Panc1 (cell line): ENCODE data around the gene TFF1. TPM values are rescaled to one million over a fixed set of nuclear protein-coding genes. Genes with fewer than 3 reads are reported as not detected.

ENCODE experiments used
- ATAC-seq: fragments of 200-7000 bp; cut with Tn5 transposase; 2 replicates; pipeline ENCODE4 v1.9.1; 2020; ENCODE audit warnings: mild to moderate bottlenecking, moderate library complexity
- BruUV-seq: library from RNA; stranded (reverse); fragments of 400-500 nt; replicated peaks from 2 replicates; lab custom pipeline; 2021; lab: Mats Ljungman, UMichigan
- CTCF ChIA-PET: fragments of 300-600 bp; sonication (Branson Sonifier 250); formaldehyde crosslinking; loops from one replicate; lab custom pipeline; 2022; ENCODE audit warnings: antibody characterized with exemption; lab: Charles Lee
- POLR2A ChIA-PET: fragments of 300-600 bp; sonication (Branson Sonifier 250); formaldehyde crosslinking; loops from one replicate; lab custom pipeline; 2022; ENCODE audit warnings: antibody characterized with exemption; lab: Charles Lee
- DNase-seq: peaks from one replicate; pipeline ENCODE4 v3.0.0-alpha.2; 2010; ENCODE audit warnings: low read depth, low spot score
- H3K27ac ChIP-seq: 2 replicates; pipeline ENCODE4 v1.5.1; 2011; ENCODE audit warnings: mild to moderate bottlenecking, low read length, inconsistent platforms
- H3K27me3 ChIP-seq: fragments of 200-500 bp; sonication (Bioruptor generic); 2 replicates; pipeline ENCODE4 v1.6.0; 2014; ENCODE audit warnings: low read length, inconsistent platforms; ENCODE audit not compliant: control insufficient read depth, insufficient read depth
- H3K36me3 ChIP-seq: fragments of 200-500 bp; sonication (Bioruptor generic); 2 replicates; pipeline ENCODE4 v1.5.1; 2014; ENCODE audit warnings: inconsistent platforms, mild to moderate bottlenecking, low read length, moderate library complexity; ENCODE audit not compliant: control insufficient read depth, insufficient read depth
- H3K4me1 ChIP-seq: 2 replicates; pipeline ENCODE4 v1.5.1; 2011; ENCODE audit warnings: inconsistent platforms, mild to moderate bottlenecking, low read length, moderate library complexity; ENCODE audit not compliant: control insufficient read depth, insufficient read depth
- H3K4me3 ChIP-seq, 2 experiments: 2 replicates each; pipeline ENCODE4 v1.5.1; 2011 to 2012; ENCODE audit warnings: low read depth in 2 of 2, low read length in 2 of 2, mild to moderate bottlenecking in 2 of 2, inconsistent platforms in 1 of 2, moderate library complexity in 1 of 2
- H3K9me3 ChIP-seq: fragments of 200-500 bp; sonication (Bioruptor generic); 2 replicates; pipeline ENCODE4 v1.5.1; 2014; ENCODE audit warnings: low read depth, mild to moderate bottlenecking, inconsistent platforms, low read length, moderate library complexity; ENCODE audit not compliant: control insufficient read depth, insufficient read depth
- POLR2AphosphoS5 ChIP-seq: IDR thresholded peaks from 2 replicates; pipeline ENCODE4 v1.6.1; 2012; ENCODE audit warnings: mild to moderate bottlenecking, low read depth, low read length, moderate library complexity
- SIN3A ChIP-seq: IDR thresholded peaks from 2 replicates; pipeline ENCODE4 v1.6.1; 2012; ENCODE audit warnings: low read depth, mild to moderate bottlenecking, low read length, moderate library complexity, borderline replicate concordance; ENCODE audit not compliant: insufficient read depth
- TCF7L2 ChIP-seq: IDR thresholded peaks from 2 replicates; pipeline ENCODE4 v1.6.1; 2011; ENCODE audit warnings: mild to moderate bottlenecking, low read depth, low read length, inconsistent platforms
- in situ Hi-C: cut with HindIII; loops from 2 replicates; pipeline ENCODE4 v1.10.0; 2016; ENCODE audit warnings: low sequenced_read_pairs, low pct_unique_long_range_greater_than_20kb
- intact Hi-C: fragments of 100-400 bp; cut with micrococcal nuclease; formaldehyde crosslinking; loops from one replicate; pipeline ENCODE4 v1.10.0; 2022; ENCODE audit not compliant: unreplicated experiment
- total RNA-seq: library from RNA; stranded (reverse); gene quantifications from one replicate; pipeline ENCODE4 v1.2.1, GENCODE V29; 2021; ENCODE audit not compliant: unreplicated experiment
- TF ChIP-seq, protein P1 (sequence below): fragments of 450-650 bp; IDR thresholded peaks from 2 replicates; pipeline ENCODE4 v1.5.1; 2017; ENCODE audit warnings: mild to moderate bottlenecking
- TF ChIP-seq, protein P2 (sequence below), 2 experiments: IDR thresholded peaks; 2 replicates each; pipeline ENCODE4 v1.6.1; 2011 to 2012; ENCODE audit warnings: low read depth in 2 of 2, control low read depth in 1 of 2, low read length in 1 of 2, mild to moderate bottlenecking in 1 of 2, moderate library complexity in 1 of 2; ENCODE audit not compliant: insufficient read depth in 1 of 2

The TFF1 gene
- total RNA-seq, 1 experiment from 2014 or later: 0.36 TPM

DNA sequence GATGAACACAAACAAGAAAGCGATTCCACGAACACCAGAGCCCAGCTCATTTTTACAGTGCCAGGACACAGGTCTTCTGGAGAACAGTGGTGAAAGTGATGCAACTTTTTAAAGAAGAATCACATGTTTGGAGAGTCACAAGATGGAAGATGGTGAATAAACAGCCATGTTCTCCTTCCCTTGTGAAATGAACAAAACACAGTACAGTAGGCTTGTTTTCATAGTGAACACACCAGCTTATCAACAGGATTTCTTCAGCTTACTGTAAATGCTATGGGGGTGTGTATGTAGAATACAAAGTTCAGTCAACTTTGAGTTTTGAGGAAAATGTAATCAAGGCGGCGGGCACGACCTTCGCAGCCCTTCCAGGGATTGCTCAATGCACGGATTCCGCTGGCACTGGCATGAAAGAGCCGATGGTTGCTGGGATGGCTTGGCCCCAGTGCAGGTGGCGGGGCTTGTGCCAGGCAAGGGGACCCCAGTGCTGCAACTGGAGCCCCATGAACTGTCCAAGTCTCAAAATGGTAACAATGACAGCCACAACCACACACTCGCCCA lies 19.8 kb upstream of the TFF1 start:
- ATAC-seq (no peak), DNase-seq (no peak)
- H3K4me1 ChIP-seq: no peaks in the 10 kb centered on the region
- ChIA-PET CTCF (no interaction called here), POLR2A (no interaction called here)
- no peak overlapping the region for H3K4me3 ChIP-seq
- in situ Hi-C loops: no loop called here
- no peak overlapping the region for H3K27ac ChIP-seq
- BruUV-seq: no TSS peak
- intact Hi-C loops: loop anchor here (10.0 kb wide), 1 partner anchor 241 kb away; no protein-coding TSS in a partner anchor
- no peaks in the 10 kb centered on the region for H3K36me3 ChIP-seq
- no peaks in the 10 kb centered on the region for H3K9me3 ChIP-seq
- H3K27me3 ChIP-seq: no peaks in the 10 kb centered on the region
- no peak for TF ChIP-seq POLR2AphosphoS5
- TF ChIP-seq, protein P1, sequence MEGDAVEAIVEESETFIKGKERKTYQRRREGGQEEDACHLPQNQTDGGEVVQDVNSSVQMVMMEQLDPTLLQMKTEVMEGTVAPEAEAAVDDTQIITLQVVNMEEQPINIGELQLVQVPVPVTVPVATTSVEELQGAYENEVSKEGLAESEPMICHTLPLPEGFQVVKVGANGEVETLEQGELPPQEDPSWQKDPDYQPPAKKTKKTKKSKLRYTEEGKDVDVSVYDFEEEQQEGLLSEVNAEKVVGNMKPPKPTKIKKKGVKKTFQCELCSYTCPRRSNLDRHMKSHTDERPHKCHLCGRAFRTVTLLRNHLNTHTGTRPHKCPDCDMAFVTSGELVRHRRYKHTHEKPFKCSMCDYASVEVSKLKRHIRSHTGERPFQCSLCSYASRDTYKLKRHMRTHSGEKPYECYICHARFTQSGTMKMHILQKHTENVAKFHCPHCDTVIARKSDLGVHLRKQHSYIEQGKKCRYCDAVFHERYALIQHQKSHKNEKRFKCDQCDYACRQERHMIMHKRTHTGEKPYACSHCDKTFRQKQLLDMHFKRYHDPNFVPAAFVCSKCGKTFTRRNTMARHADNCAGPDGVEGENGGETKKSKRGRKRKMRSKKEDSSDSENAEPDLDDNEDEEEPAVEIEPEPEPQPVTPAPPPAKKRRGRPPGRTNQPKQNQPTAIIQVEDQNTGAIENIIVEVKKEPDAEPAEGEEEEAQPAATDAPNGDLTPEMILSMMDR: no peak
- no peak for TF ChIP-seq TCF7L2
- no peak for TF ChIP-seq SIN3A
- TF ChIP-seq, protein P2, sequence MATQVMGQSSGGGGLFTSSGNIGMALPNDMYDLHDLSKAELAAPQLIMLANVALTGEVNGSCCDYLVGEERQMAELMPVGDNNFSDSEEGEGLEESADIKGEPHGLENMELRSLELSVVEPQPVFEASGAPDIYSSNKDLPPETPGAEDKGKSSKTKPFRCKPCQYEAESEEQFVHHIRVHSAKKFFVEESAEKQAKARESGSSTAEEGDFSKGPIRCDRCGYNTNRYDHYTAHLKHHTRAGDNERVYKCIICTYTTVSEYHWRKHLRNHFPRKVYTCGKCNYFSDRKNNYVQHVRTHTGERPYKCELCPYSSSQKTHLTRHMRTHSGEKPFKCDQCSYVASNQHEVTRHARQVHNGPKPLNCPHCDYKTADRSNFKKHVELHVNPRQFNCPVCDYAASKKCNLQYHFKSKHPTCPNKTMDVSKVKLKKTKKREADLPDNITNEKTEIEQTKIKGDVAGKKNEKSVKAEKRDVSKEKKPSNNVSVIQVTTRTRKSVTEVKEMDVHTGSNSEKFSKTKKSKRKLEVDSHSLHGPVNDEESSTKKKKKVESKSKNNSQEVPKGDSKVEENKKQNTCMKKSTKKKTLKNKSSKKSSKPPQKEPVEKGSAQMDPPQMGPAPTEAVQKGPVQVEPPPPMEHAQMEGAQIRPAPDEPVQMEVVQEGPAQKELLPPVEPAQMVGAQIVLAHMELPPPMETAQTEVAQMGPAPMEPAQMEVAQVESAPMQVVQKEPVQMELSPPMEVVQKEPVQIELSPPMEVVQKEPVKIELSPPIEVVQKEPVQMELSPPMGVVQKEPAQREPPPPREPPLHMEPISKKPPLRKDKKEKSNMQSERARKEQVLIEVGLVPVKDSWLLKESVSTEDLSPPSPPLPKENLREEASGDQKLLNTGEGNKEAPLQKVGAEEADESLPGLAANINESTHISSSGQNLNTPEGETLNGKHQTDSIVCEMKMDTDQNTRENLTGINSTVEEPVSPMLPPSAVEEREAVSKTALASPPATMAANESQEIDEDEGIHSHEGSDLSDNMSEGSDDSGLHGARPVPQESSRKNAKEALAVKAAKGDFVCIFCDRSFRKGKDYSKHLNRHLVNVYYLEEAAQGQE (IDR thresholded peaks at IDR 0.05; ENCODE audit: insufficient read depth in 1 of 2, low read depth in 2 of 2, low read length in 1 of 2): no peak

DNA sequence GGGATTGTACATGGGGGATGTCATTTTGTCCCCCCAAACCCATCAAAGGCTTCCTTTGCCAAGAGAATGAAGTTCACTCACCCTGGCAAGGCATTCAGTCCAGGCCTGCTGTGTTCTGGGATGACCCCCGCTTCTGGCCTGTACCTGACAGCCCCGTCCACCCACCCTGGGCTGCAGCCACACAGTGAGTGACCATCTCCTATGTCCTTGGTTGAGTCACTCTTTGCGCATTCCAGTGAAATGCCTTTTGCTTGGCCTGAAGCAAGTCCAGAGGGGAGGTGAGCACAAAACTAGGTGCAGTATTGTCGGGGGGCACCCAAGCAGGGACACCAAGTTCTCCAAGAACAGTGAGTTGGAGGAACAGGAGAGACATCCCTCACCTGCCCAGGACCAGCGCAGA lies 19.3 kb upstream of the TFF1 start:
- ChIA-PET CTCF (no interaction called here), POLR2A (no interaction called here)
- TF ChIP-seq SIN3A (no peak), POLR2AphosphoS5 (no peak), TCF7L2 (no peak)
- TF ChIP-seq, protein P2 (IDR thresholded peaks at IDR 0.05; ENCODE audit: insufficient read depth in 1 of 2, low read depth in 2 of 2, low read length in 1 of 2): no peak
- TF ChIP-seq, protein P1: no peak
- H3K9me3 ChIP-seq: no peaks in the 10 kb centered on the region
- intact Hi-C loops: loop anchor here (10.0 kb wide), 1 partner anchor 241 kb away; no protein-coding TSS in a partner anchor
- no peak overlapping the region for H3K4me3 ChIP-seq
- no TSS peak for BruUV-seq
- DNase-seq (no peak), ATAC-seq (no peak)
- no peaks in the 10 kb centered on the region for H3K27me3 ChIP-seq
- in situ Hi-C loops: no loop called here
- no peaks in the 10 kb centered on the region for H3K4me1 ChIP-seq
- no peaks in the 10 kb centered on the region for H3K36me3 ChIP-seq
- no peak overlapping the region for H3K27ac ChIP-seq
